ENCODE data around the gene USP10.
"Not testable (repeated sequence)": the region's sequence is repeated elsewhere in the genome, so short reads cannot be mapped to it uniquely, and the experiment has no call there.

DNA sequence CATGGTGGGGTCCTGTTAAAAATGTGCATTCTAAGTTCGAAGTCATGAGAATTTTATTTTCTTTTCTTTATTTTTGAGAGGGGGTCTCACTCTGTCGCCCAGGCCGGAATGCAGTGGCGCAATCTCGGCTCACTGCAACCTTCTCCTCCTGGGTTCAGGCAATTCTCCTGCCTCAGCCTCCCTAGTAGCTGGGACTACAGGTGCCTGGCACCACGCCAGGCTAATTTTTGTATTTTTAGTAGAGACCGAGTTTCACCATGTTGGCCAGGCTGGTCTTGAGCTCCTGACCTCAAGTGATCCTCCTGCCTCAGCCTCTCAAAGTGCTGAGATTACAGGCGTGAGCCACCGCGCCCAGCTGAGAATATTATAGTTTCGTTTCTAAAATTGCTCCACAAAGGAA lies 48.4 kb downstream of the USP10 start:
- TF ChIP-seq, protein P1, sequence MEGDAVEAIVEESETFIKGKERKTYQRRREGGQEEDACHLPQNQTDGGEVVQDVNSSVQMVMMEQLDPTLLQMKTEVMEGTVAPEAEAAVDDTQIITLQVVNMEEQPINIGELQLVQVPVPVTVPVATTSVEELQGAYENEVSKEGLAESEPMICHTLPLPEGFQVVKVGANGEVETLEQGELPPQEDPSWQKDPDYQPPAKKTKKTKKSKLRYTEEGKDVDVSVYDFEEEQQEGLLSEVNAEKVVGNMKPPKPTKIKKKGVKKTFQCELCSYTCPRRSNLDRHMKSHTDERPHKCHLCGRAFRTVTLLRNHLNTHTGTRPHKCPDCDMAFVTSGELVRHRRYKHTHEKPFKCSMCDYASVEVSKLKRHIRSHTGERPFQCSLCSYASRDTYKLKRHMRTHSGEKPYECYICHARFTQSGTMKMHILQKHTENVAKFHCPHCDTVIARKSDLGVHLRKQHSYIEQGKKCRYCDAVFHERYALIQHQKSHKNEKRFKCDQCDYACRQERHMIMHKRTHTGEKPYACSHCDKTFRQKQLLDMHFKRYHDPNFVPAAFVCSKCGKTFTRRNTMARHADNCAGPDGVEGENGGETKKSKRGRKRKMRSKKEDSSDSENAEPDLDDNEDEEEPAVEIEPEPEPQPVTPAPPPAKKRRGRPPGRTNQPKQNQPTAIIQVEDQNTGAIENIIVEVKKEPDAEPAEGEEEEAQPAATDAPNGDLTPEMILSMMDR (IDR thresholded peaks at IDR 0.05): not testable (repeated sequence)
- not testable (repeated sequence) for TF ChIP-seq POLR2A, POLR2AphosphoS5 (IDR thresholded peaks at IDR 0.05)
